ENCODE data around the gene SNX25.

The SNX25 gene

GRCh38 chr4:185183622-185184281, 25.6 kb upstream of the SNX25 start:
- peak; percentile 70 for TF ChIP-seq RAD21 (IDR thresholded peaks at IDR 0.05; ENCODE audit: low read depth)
- peak; percentile 94 for TF ChIP-seq NFIC (IDR thresholded peaks at IDR 0.05)
- TF ChIP-seq USF1 (IDR thresholded peaks at IDR 0.05): no peak

- TF ChIP-seq EP300 (IDR thresholded peaks at IDR 0.05; ENCODE audit: borderline replicate concordance): no peak
- TF ChIP-seq TEAD4 (IDR thresholded peaks at IDR 0.05): no peak
- no peak for TF ChIP-seq REST (IDR thresholded peaks at IDR 0.05; ENCODE audit: low read depth)
- no peak for TF ChIP-seq RAD21 (IDR thresholded peaks at IDR 0.05; ENCODE audit: low read depth)
- TF ChIP-seq EGR1 (IDR thresholded peaks at IDR 0.05): no peak
- TF ChIP-seq USF1 (IDR thresholded peaks at IDR 0.05): no peak
- TF ChIP-seq CEBPB (IDR thresholded peaks at IDR 0.05): no peak
- no peak for TF ChIP-seq NFIC (IDR thresholded peaks at IDR 0.05)
- no peak for TF ChIP-seq MAX (IDR thresholded peaks at IDR 0.05)
- no peak for TF ChIP-seq FOXM1 (IDR thresholded peaks at IDR 0.05; ENCODE audit: borderline replicate concordance, low read depth)
- no peak for TF ChIP-seq CREB1 (IDR thresholded peaks at IDR 0.05; ENCODE audit: low read depth)
- TF ChIP-seq TAF1 (IDR thresholded peaks at IDR 0.05; ENCODE audit: low read depth): no peak
- no peak for TF ChIP-seq ZBTB7A (IDR thresholded peaks at IDR 0.05; ENCODE audit: low read depth)
- TF ChIP-seq YY1 (IDR thresholded peaks at IDR 0.05; ENCODE audit: low read depth): no peak
These were observed 22.6 kb upstream of the SNX25 start for GRCh38 chr4:185186769-185187168.

GRCh38 chr4:185189606-185190305, 19.6 kb upstream of the SNX25 start:
- TF ChIP-seq TAF1 (IDR thresholded peaks at IDR 0.05; ENCODE audit: low read depth) (no peak), EGR1 (IDR thresholded peaks at IDR 0.05) (no peak), USF1 (IDR thresholded peaks at IDR 0.05) (no peak), TCF12 (IDR thresholded peaks at IDR 0.05; ENCODE audit: low read depth) (no peak), RAD21 (IDR thresholded peaks at IDR 0.05; ENCODE audit: low read depth) (no peak), TEAD4 (IDR thresholded peaks at IDR 0.05) (no peak), EP300 (IDR thresholded peaks at IDR 0.05; ENCODE audit: borderline replicate concordance) (no peak), ZBTB7A (IDR thresholded peaks at IDR 0.05; ENCODE audit: low read depth) (no peak), NFIC (IDR thresholded peaks at IDR 0.05) (no peak), CEBPB (IDR thresholded peaks at IDR 0.05) (no peak), FOXM1 (IDR thresholded peaks at IDR 0.05; ENCODE audit: borderline replicate concordance, low read depth) (no peak), CREB1 (IDR thresholded peaks at IDR 0.05; ENCODE audit: low read depth) (no peak), REST (IDR thresholded peaks at IDR 0.05; ENCODE audit: low read depth) (no peak), MAX (IDR thresholded peaks at IDR 0.05) (no peak)

GRCh38 chr4:185190306-185190856, 19.0 kb upstream of the SNX25 start:
- TF ChIP-seq USF1 (IDR thresholded peaks at IDR 0.05): no peak
- no peak for TF ChIP-seq RAD21 (IDR thresholded peaks at IDR 0.05; ENCODE audit: low read depth)
- no peak for TF ChIP-seq EGR1 (IDR thresholded peaks at IDR 0.05)
- no peak for TF ChIP-seq TEAD4 (IDR thresholded peaks at IDR 0.05)
- TF ChIP-seq EP300 (IDR thresholded peaks at IDR 0.05; ENCODE audit: borderline replicate concordance): no peak
- no peak for TF ChIP-seq CEBPB (IDR thresholded peaks at IDR 0.05)
- no peak for TF ChIP-seq REST (IDR thresholded peaks at IDR 0.05; ENCODE audit: low read depth)
- no peak for TF ChIP-seq YY1 (IDR thresholded peaks at IDR 0.05; ENCODE audit: low read depth)
- TF ChIP-seq NFIC (IDR thresholded peaks at IDR 0.05): no peak
- no peak for TF ChIP-seq TCF12 (IDR thresholded peaks at IDR 0.05; ENCODE audit: low read depth)
- no peak for TF ChIP-seq ZBTB7A (IDR thresholded peaks at IDR 0.05; ENCODE audit: low read depth)
- no peak for TF ChIP-seq CREB1 (IDR thresholded peaks at IDR 0.05; ENCODE audit: low read depth)
- TF ChIP-seq TAF1 (IDR thresholded peaks at IDR 0.05; ENCODE audit: low read depth): no peak
- no peak for TF ChIP-seq FOXM1 (IDR thresholded peaks at IDR 0.05; ENCODE audit: borderline replicate concordance, low read depth)
- no peak for TF ChIP-seq MAX (IDR thresholded peaks at IDR 0.05)

Data from Ishikawa (cell line).